Measurements from ENCODE around the gene RGS8. TPM values are rescaled to one million over a fixed set of nuclear protein-coding genes. Genes with fewer than 3 reads are reported as not detected.

RGS8 gene
- total RNA-seq, 1 donor from 2014 or later = 0.04 TPM

DNA sequence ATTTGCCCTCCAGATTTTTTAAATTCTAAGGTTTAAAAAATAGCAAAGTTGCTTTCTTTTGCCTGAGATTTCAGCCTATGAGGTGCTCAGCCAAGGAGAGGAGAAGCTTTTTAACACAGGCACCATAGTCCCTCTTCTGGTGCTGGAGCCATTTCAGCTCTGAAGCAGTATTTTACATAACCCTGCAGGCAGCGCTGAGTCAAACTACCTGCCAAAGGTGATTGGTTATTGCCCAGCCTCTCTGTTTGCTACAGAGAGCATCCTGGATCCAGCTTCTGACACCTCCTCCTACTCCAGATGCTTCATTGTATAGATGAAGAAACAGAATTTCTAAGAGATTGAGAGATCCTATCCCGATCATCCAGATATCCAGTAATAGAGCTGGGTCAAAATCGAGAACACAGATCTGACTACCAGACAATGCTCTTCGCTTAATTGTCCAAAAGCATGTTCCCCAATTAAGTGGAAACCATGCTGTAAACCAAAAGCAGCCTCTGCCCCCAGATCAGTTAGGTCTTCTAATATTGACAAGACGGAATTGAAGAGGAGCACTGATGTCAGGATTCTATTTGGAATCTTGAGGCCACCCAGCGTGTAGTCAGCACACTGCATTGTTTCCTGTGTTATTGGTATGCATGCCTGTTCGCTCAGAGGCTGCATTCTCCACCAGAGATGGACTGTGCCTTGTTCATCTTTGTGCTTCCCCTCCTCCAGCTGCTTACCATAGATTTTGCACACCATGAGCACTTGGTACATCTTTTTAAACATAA, 22.1 kb downstream of the RGS8 start:
- TF ChIP-seq, protein P1, sequence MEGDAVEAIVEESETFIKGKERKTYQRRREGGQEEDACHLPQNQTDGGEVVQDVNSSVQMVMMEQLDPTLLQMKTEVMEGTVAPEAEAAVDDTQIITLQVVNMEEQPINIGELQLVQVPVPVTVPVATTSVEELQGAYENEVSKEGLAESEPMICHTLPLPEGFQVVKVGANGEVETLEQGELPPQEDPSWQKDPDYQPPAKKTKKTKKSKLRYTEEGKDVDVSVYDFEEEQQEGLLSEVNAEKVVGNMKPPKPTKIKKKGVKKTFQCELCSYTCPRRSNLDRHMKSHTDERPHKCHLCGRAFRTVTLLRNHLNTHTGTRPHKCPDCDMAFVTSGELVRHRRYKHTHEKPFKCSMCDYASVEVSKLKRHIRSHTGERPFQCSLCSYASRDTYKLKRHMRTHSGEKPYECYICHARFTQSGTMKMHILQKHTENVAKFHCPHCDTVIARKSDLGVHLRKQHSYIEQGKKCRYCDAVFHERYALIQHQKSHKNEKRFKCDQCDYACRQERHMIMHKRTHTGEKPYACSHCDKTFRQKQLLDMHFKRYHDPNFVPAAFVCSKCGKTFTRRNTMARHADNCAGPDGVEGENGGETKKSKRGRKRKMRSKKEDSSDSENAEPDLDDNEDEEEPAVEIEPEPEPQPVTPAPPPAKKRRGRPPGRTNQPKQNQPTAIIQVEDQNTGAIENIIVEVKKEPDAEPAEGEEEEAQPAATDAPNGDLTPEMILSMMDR (IDR thresholded peaks at IDR 0.05; ENCODE audit: insufficient read depth, low read length, poor library complexity, severe bottlenecking) = no peak
- no peak for DNase-seq (ENCODE audit: low read depth)
- H3K27me3 ChIP-seq (ENCODE audit: control insufficient read depth, insufficient read depth, low read length) = no peaks in the 10 kb centered on the region
- H3K4me3 ChIP-seq (ENCODE audit: low read depth, low read length) = no peak overlapping the region
- H3K36me3 ChIP-seq (ENCODE audit: control insufficient read depth, insufficient read depth, low read length) = no peaks in the 10 kb centered on the region

DNA sequence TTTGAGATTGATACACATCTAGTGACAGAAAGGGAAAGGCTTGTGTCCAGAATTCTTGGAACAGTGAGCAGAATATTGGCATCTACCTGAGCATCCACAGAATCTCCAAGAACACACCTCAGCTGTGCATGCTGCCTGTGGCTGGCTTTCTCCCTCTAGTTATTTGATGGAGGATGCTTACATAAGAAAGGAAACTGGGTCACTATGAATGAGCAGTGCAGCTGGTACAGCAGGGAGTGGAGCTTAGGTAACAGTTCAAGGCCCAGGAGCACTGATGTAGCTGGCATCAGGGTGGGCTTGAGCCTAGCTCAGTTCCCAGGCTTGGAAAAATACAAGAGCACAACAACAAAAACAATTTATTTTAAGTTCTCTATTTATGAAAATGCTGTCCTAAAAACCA, 26.3 kb downstream of the RGS8 start:
- H3K27me3 ChIP-seq (ENCODE audit: control insufficient read depth, insufficient read depth, low read length) = no peaks in the 10 kb centered on the region
- DNase-seq (ENCODE audit: low read depth) = no peak
- TF ChIP-seq, protein P1 (IDR thresholded peaks at IDR 0.05; ENCODE audit: insufficient read depth, low read length, poor library complexity, severe bottlenecking) = no peak
- H3K36me3 ChIP-seq (ENCODE audit: control insufficient read depth, insufficient read depth, low read length) = no peaks in the 10 kb centered on the region
- H3K4me3 ChIP-seq (ENCODE audit: low read depth, low read length) = no peak overlapping the region

DNA sequence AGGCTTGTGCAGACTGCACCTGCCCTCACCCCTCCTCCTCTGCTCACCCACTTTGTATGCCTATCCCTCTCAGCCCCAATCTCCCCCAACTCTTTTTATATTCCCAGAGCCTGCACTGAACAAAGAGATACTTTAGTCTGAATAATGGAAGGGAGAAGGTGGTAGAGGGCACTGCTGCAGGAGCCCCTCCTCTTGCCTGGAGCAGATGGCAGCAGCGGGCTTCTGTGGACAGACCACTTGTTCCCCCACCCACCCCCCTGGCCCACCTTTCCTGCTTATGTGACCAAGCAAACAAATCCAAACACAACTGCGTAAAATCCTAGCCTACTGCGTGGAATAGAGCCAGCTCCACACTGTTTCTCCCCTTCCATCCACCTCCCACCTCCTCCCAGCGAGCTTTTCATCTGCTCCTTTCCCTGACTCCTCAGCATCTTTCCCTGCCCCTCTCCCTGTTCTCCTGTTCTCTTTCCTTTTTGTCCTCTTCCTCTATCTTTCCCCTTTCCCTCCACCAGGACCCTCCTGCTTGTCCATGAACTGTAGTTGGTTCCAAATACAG, 27.5 kb downstream of the RGS8 start:
- Histone ChIP-seq H3K27me3 (ENCODE audit: control insufficient read depth, insufficient read depth, low read length) (no peaks in the 10 kb centered on the region), H3K4me3 (ENCODE audit: low read depth, low read length) (no peak overlapping the region), H3K36me3 (ENCODE audit: control insufficient read depth, insufficient read depth, low read length) (no peaks in the 10 kb centered on the region)
- TF ChIP-seq, protein P1 (IDR thresholded peaks at IDR 0.05; ENCODE audit: insufficient read depth, low read length, poor library complexity, severe bottlenecking) = no peak
- DNase-seq (ENCODE audit: low read depth) = no peak

DNA sequence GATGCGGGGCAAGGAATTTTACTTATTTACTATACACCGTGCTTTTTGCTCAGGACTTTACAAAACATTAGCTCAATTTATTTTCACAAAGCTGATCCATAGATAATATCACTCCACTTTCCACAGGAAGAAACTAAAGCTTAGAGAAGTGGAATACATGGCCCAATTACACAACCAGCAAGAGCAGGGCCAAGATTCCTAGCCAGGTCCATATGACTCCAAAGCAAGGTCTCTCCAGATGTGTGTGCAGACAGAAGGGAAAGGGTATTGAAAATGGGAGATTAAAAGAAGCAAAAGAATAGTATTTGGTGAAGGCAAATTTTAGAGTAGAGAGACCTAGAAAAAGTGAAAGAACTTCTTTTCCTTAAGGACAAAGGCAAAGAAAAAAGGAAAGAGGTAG, 30.4 kb downstream of the RGS8 start:
- no peak for DNase-seq (ENCODE audit: low read depth)
- Histone ChIP-seq H3K27me3 (ENCODE audit: control insufficient read depth, insufficient read depth, low read length) (no peaks in the 10 kb centered on the region), H3K4me3 (ENCODE audit: low read depth, low read length) (no peak overlapping the region), H3K36me3 (ENCODE audit: control insufficient read depth, insufficient read depth, low read length) (no peaks in the 10 kb centered on the region)
- TF ChIP-seq, protein P1 (IDR thresholded peaks at IDR 0.05; ENCODE audit: insufficient read depth, low read length, poor library complexity, severe bottlenecking) = no peak

DNA sequence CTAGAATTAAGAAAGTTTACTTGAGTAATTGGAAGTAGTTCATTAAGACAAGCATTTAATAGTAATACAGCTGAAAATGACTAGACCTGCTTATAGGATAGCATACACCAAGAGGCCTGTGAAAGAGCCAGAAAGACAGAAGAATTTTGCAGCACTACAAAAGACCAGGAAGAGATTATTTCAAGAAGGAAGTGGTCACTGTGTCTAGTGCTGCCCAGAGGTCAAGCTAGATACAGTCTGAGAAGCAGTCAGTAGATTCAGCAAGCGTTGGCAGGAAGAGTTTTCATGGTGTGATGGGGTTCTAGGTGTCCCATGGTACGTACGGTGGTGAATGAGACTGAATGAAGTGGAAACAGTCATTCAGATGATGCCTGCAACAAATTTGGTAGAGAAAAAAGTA, 31.5 kb downstream of the RGS8 start:
- Histone ChIP-seq H3K36me3 (ENCODE audit: control insufficient read depth, insufficient read depth, low read length) (no peaks in the 10 kb centered on the region), H3K27me3 (ENCODE audit: control insufficient read depth, insufficient read depth, low read length) (no peaks in the 10 kb centered on the region), H3K4me3 (ENCODE audit: low read depth, low read length) (no peak overlapping the region)
- DNase-seq (ENCODE audit: low read depth) = no peak
- TF ChIP-seq, protein P1 (IDR thresholded peaks at IDR 0.05; ENCODE audit: insufficient read depth, low read length, poor library complexity, severe bottlenecking) = no peak

DNA sequence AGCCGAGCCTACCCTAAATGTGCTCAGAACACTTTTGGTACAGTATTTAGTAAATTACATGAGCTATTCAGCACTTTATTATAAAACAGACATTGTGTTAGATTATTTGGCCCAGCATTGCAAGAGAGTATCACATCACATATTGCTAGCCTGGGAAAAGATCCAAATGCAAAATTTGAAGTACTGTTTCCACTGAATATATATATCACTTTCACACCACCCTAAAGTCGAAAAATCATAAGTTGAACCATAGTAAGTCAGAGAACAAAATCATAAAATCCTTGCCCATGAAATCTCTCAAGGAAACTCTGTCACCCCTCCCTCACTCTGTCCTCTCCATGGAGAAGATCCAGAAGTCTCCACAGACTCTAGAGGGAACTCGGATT, 33.1 kb downstream of the RGS8 start:
- DNase-seq (ENCODE audit: low read depth) = no peak
- Histone ChIP-seq H3K4me3 (ENCODE audit: low read depth, low read length) (no peak overlapping the region), H3K36me3 (ENCODE audit: control insufficient read depth, insufficient read depth, low read length) (no peaks in the 10 kb centered on the region), H3K27me3 (ENCODE audit: control insufficient read depth, insufficient read depth, low read length) (peaks cover 2% of the 10 kb centered on the region)
- TF ChIP-seq, protein P1 (IDR thresholded peaks at IDR 0.05; ENCODE audit: insufficient read depth, low read length, poor library complexity, severe bottlenecking) = no peak
